H9 (cell line): Measurements from ENCODE around the gene PARP16. TPM values are rescaled to one million over a fixed set of nuclear protein-coding genes. Genes with fewer than 3 reads are reported as not detected.

Source experiments
- DNase-seq: peaks from one replicate; pipeline ENCODE4 v3.0.0-alpha.2; 2017
- H2AFZ ChIP-seq: one replicate; pipeline ENCODE4 v1.6.1; 2013; ENCODE audit warnings: mild to moderate bottlenecking, low read length, control low read depth, moderate library complexity
- H2AK5ac ChIP-seq: 2 replicates; pipeline ENCODE4 v1.6.1; 2013; ENCODE audit warnings: low read length, control low read depth, mixed read lengths; ENCODE audit not compliant: insufficient read length
- H2BK120ac ChIP-seq: one replicate; pipeline ENCODE4 v1.6.1; 2013; ENCODE audit warnings: low read depth, mild to moderate bottlenecking, low read length, control low read depth, inconsistent platforms; ENCODE audit not compliant: poor library complexity, severe bottlenecking
- H2BK12ac ChIP-seq: 2 replicates; pipeline ENCODE4 v1.6.1; 2013; ENCODE audit warnings: low read length, control low read depth, mixed read lengths, low read depth; ENCODE audit not compliant: insufficient read length
- H2BK15ac ChIP-seq: 2 replicates; pipeline ENCODE4 v1.6.1; 2013; ENCODE audit warnings: low read depth, low read length, control low read depth
- H2BK20ac ChIP-seq: one replicate; pipeline ENCODE4 v1.6.1; 2013; ENCODE audit warnings: low read depth, mild to moderate bottlenecking, low read length, control low read depth, inconsistent platforms; ENCODE audit not compliant: poor library complexity, severe bottlenecking
- H2BK5ac ChIP-seq: 2 replicates; pipeline ENCODE4 v1.6.1; 2013; ENCODE audit warnings: low read length, control low read depth, mixed read lengths; ENCODE audit not compliant: insufficient read length
- H3K14ac ChIP-seq: 2 replicates; pipeline ENCODE4 v1.6.1; 2013; ENCODE audit warnings: low read length, control low read depth; ENCODE audit not compliant: insufficient read depth
- H3K18ac ChIP-seq: 2 replicates; pipeline ENCODE4 v1.6.1; 2013; ENCODE audit warnings: low read depth, mild to moderate bottlenecking, mixed read lengths, low read length, control low read depth; ENCODE audit not compliant: insufficient read length
- H3K23ac ChIP-seq: 2 replicates; pipeline ENCODE4 v1.6.1; 2013; ENCODE audit warnings: low read length, control low read depth, mixed read lengths, low read depth; ENCODE audit not compliant: insufficient read length
- H3K23me2 ChIP-seq: 2 replicates; pipeline ENCODE4 v1.6.1; 2013; ENCODE audit warnings: low read depth, mild to moderate bottlenecking, mixed read lengths, low read length, control low read depth; ENCODE audit not compliant: insufficient read length, poor library complexity, severe bottlenecking
- H3K27ac ChIP-seq: 2 replicates; pipeline ENCODE4 v1.5.1; 2013; ENCODE audit warnings: low read length, control low read depth, mixed read lengths, low read depth; ENCODE audit not compliant: insufficient read length
- H3K27me3 ChIP-seq: 2 replicates; pipeline ENCODE4 v1.6.1; 2013; ENCODE audit warnings: low read length, control low read depth, inconsistent platforms; ENCODE audit not compliant: insufficient read depth
- H3K4ac ChIP-seq: 2 replicates; pipeline ENCODE4 v1.6.1; 2013; ENCODE audit warnings: low read depth, mild to moderate bottlenecking, control low read depth, inconsistent platforms, low read length, moderate library complexity
- H3K4me1 ChIP-seq: 2 replicates; pipeline ENCODE4 v1.6.1; 2013; ENCODE audit warnings: low read length, control low read depth, inconsistent platforms; ENCODE audit not compliant: insufficient read depth
- H3K4me2 ChIP-seq: 2 replicates; pipeline ENCODE4 v1.6.1; 2013; ENCODE audit warnings: low read length, control low read depth, mixed read lengths; ENCODE audit not compliant: insufficient read length, insufficient read depth
- H3K56ac ChIP-seq: 2 replicates; pipeline ENCODE4 v1.6.1; 2013; ENCODE audit warnings: low read depth, mild to moderate bottlenecking, mixed read lengths, low read length, control low read depth; ENCODE audit not compliant: insufficient read length
- H3K79me1 ChIP-seq: 2 replicates; pipeline ENCODE4 v1.6.1; 2013; ENCODE audit warnings: low read depth, mild to moderate bottlenecking, moderate library complexity, low read length, control low read depth, inconsistent platforms; ENCODE audit not compliant: insufficient read depth, poor library complexity, severe bottlenecking
- H3K79me2 ChIP-seq: 2 replicates; pipeline ENCODE4 v1.6.1; 2013; ENCODE audit warnings: low read length, control low read depth, inconsistent platforms; ENCODE audit not compliant: insufficient read depth
- H3K9ac ChIP-seq: 2 replicates; pipeline ENCODE4 v1.6.1; 2013; ENCODE audit warnings: low read length, control low read depth, mixed read lengths; ENCODE audit not compliant: insufficient read length; ENCODE audit errors: extremely low read depth
- H3K9me3 ChIP-seq: one replicate; pipeline ENCODE4 v1.6.1; 2013; ENCODE audit warnings: low read depth, low read length, inconsistent platforms; ENCODE audit not compliant: control insufficient read depth
- H3T11ph ChIP-seq: one replicate; pipeline ENCODE4 v1.6.1; 2013; ENCODE audit warnings: mild to moderate bottlenecking, low read length, control low read depth, inconsistent platforms
- H4K20me1 ChIP-seq: one replicate; pipeline ENCODE4 v1.6.1; 2013; ENCODE audit not compliant: control insufficient read depth, insufficient read length, insufficient read depth
- H4K5ac ChIP-seq: 2 replicates; pipeline ENCODE4 v1.6.1; 2013; ENCODE audit warnings: low read depth, mild to moderate bottlenecking, mixed read lengths, low read length, control low read depth; ENCODE audit not compliant: insufficient read length
- H4K8ac ChIP-seq: replicated peaks from 2 replicates; pipeline ENCODE4 v1.6.1; 2013; ENCODE audit warnings: low read length, control low read depth, mixed read lengths, low read depth; ENCODE audit not compliant: insufficient read length
- H4K91ac ChIP-seq: 2 replicates; pipeline ENCODE4 v1.6.1; 2013; ENCODE audit warnings: low read depth, mild to moderate bottlenecking, moderate library complexity, mixed read lengths, low read length, control low read depth; ENCODE audit not compliant: insufficient read length
- H3K27ac Mint-ChIP-seq, 3 experiments: 2 replicates in 2 of 3; 3 replicates in 1 of 3; pipeline ENCODE4 v1.8.0; 2020 to 2021; ENCODE audit warnings: mixed read lengths in 3 of 3, mild to moderate bottlenecking in 1 of 3, moderate library complexity in 1 of 3
- H3K27me3 Mint-ChIP-seq: 2 replicates; pipeline ENCODE4 v1.8.0; 2021; ENCODE audit warnings: low read depth, mild to moderate bottlenecking, moderate library complexity, mixed read lengths
- H3K36me3 Mint-ChIP-seq, 3 experiments: 2 replicates in 2 of 3; 3 replicates in 1 of 3; pipeline ENCODE4 v1.8.0; 2020 to 2021; ENCODE audit warnings: low read depth in 3 of 3, mixed read lengths in 3 of 3; ENCODE audit not compliant: insufficient read depth in 1 of 3
- H3K4me1 Mint-ChIP-seq, 2 experiments: 2 replicates each; pipeline ENCODE4 v1.8.0; 2020; ENCODE audit warnings: mixed read lengths in 2 of 2
- H3K4me3 Mint-ChIP-seq, 2 experiments: 2 replicates in 1 of 2; 3 replicates in 1 of 2; pipeline ENCODE4 v1.8.0; 2020 to 2021; ENCODE audit warnings: mild to moderate bottlenecking in 2 of 2, mixed read lengths in 2 of 2, moderate library complexity in 1 of 2
- H3K9me3 Mint-ChIP-seq, 2 experiments: 2 replicates in 1 of 2; 3 replicates in 1 of 2; pipeline ENCODE4 v1.8.0; 2020; ENCODE audit warnings: mild to moderate bottlenecking in 2 of 2, mixed read lengths in 2 of 2, moderate library complexity in 1 of 2
- CTCF ChIP-seq: fragments of 200-600 bp; sonication (generic); conservative IDR thresholded peaks from 3 replicates; pipeline ENCODE4 v1.8.0; 2021; ENCODE audit warnings: antibody characterized with exemption, mild to moderate bottlenecking
- WGBS: extraction: QIAGEN DNeasy Blood & Tissue Kit; methylation state at CpG from one replicate; pipeline ENCODE4 v1.1.7; 2013; ENCODE audit warnings: missing lambda C conversion rate, low lambda C conversion rate, mixed read lengths; ENCODE audit not compliant: insufficient read length; ENCODE audit errors: extremely low coverage; 5-methylcytosine and 5-hydroxymethylcytosine counted together
- total RNA-seq: library from RNA; stranded (reverse); gene quantifications from 2 replicates; pipeline ENCODE4 v1.2.1, GENCODE V29; 2021

PARP16 gene
- total RNA-seq, 1 experiment from 2014 or later = 3.9 TPM

DNA sequence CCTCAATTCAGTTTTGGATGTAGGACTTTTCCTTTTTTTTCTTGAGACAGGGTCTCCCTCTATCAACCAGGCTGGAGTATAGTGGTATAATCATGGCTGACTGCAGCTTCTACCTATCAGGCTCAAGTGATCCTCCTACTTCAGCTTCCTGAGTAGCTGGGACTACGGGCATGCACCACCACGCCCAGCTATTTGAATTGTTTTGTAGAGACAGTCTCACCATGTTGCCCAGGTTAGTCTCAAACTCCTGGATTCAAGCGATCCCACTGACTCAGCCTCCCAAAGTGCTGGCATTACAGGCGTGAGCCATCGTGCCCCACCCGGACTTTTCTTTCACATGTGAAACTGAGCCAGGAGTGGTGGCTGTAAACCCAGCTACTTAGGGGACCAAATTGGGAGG is 21.3 kb upstream of the PARP16 start:
- H3K9me3 ChIP-seq = no peaks in the 10 kb centered on the region
- no peak overlapping the region for H3K18ac ChIP-seq
- no peaks in the 10 kb centered on the region; a peak in 1 of 5 replicates for H3K9me3 Mint-ChIP-seq
- no peak overlapping the region for H3K4me3 Mint-ChIP-seq
- no peak overlapping the region for H3K4me2 ChIP-seq
- H3K27me3 ChIP-seq = no peaks in the 10 kb centered on the region
- no peak overlapping the region for H3T11ph ChIP-seq
- no peaks in the 10 kb centered on the region for H3K36me3 Mint-ChIP-seq
- no peak overlapping the region for H2AK5ac ChIP-seq
- no peak overlapping the region for H3K56ac ChIP-seq
- no peak for TF ChIP-seq CTCF
- no peak overlapping the region for H2BK5ac ChIP-seq
- no peak overlapping the region for H2AFZ ChIP-seq
- no peak overlapping the region for H2BK12ac ChIP-seq
- H3K9ac ChIP-seq = no peak overlapping the region
- H3K27ac ChIP-seq = no peak overlapping the region
- no peak overlapping the region for H2BK15ac ChIP-seq
- H3K23ac ChIP-seq = no peak overlapping the region
- H3K4me1 Mint-ChIP-seq = peaks cover 17 to 25% of the 10 kb centered on the region in 2 experiments; a peak in 3 of 4 replicates
- H3K79me1 ChIP-seq = no peaks in the 10 kb centered on the region
- no peaks in the 10 kb centered on the region for H3K27me3 Mint-ChIP-seq
- H4K5ac ChIP-seq = no peak overlapping the region
- DNase-seq = no peak
- no peak overlapping the region; the same call in 1 of the 2 replicates for H3K4ac ChIP-seq
- no peak overlapping the region for H4K91ac ChIP-seq
- H2BK20ac ChIP-seq = no peak overlapping the region
- no peak overlapping the region for H2BK120ac ChIP-seq
- H3K23me2 ChIP-seq = peaks cover 7% of the 10 kb centered on the region
- H4K8ac ChIP-seq = no peak overlapping the region
- H3K27ac Mint-ChIP-seq = no peak overlapping the region
- H3K79me2 ChIP-seq = no peaks in the 10 kb centered on the region
- H3K4me1 ChIP-seq = no peaks in the 10 kb centered on the region
- WGBS = no CpG with 5 or more reads among the region's 6 CpGs
- H3K14ac ChIP-seq = no peak overlapping the region
- no peaks in the 10 kb centered on the region for H4K20me1 ChIP-seq
